GM18502 (cell line): ENCODE data around the gene SIRT4.
A peak's percentile ranks its signal among the peaks of the same experiment; 100 is the strongest.
"Not testable (repeated sequence)": the region's sequence is repeated elsewhere in the genome, so short reads cannot be mapped to it uniquely, and the experiment has no call there.

Source experiments
- ATAC-seq: cut with Tn5 transposase; IDR thresholded peaks from one replicate; pipeline ENCODE4 v1.9.1; 2021; ENCODE audit warnings: mild to moderate bottlenecking; ENCODE audit not compliant: unreplicated experiment, poor library complexity

Gene SIRT4

GRCh38 chr12:120301962-120302815 lies at the start of gene SIRT4:
Gene SIRT4 (plus strand): TSS chr12:120302321. CDS start chr12:120303562, 1,241 bp downstream.
- peak; percentile 96 for ATAC-seq

- not testable (repeated sequence) for ATAC-seq
These were observed 48.8 kb upstream of the SIRT4 start for GRCh38 chr12:120253313-120253712.

- no peak for ATAC-seq
These were observed 47.3 kb upstream of the SIRT4 start for GRCh38 chr12:120254809-120255208.

GRCh38 chr12:120257041-120257821 lies 44.9 kb upstream of the SIRT4 start:
- no peak for ATAC-seq

GRCh38 chr12:120258323-120258896 lies 43.7 kb upstream of the SIRT4 start:
- no peak for ATAC-seq

GRCh38 chr12:120259418-120260202 lies 42.5 kb upstream of the SIRT4 start:
- no peak for ATAC-seq

- ATAC-seq = no peak
These were observed 41.5 kb upstream of the SIRT4 start for GRCh38 chr12:120260607-120261006.

- no peak for ATAC-seq
These were observed 39.9 kb upstream of the SIRT4 start for GRCh38 chr12:120261951-120262851.

- ATAC-seq = no peak
These were observed 39.0 kb upstream of the SIRT4 start for GRCh38 chr12:120262852-120263747.

- ATAC-seq = no peak
These were observed 38.4 kb upstream of the SIRT4 start for GRCh38 chr12:120263748-120264085.

- no peak for ATAC-seq
These were observed 37.8 kb upstream of the SIRT4 start for GRCh38 chr12:120264086-120264903.

GRCh38 chr12:120264904-120265472 lies 37.1 kb upstream of the SIRT4 start:
- peak; percentile 43 for ATAC-seq

- peak; percentile 79 for ATAC-seq
These were observed 36.5 kb upstream of the SIRT4 start, which contains the start of gene PXN for GRCh38 chr12:120265473-120266179. Gene PXN (minus strand): TSS chr12:120265730. CDS start chr12:120265629, 101 bp downstream.

GRCh38 chr12:120266180-120266870 lies 35.8 kb upstream of the SIRT4 start:
- ATAC-seq = no peak

GRCh38 chr12:120267736-120268135 lies 34.4 kb upstream of the SIRT4 start:
- ATAC-seq = no peak

GRCh38 chr12:120276734-120277133 lies 25.4 kb upstream of the SIRT4 start:
- no peak for ATAC-seq
